ENCODE measurements around the gene ZFYVE1. TPM values are rescaled to one million over a fixed set of nuclear protein-coding genes. Genes with fewer than 3 reads are reported as not detected.
"Not testable (repeated sequence)": the region's sequence is repeated elsewhere in the genome, so short reads cannot be mapped to it uniquely, and the experiment has no call there.

ZFYVE1 gene
- total RNA-seq, 1 donor from 2014 or later, result 50.6 TPM

DNA sequence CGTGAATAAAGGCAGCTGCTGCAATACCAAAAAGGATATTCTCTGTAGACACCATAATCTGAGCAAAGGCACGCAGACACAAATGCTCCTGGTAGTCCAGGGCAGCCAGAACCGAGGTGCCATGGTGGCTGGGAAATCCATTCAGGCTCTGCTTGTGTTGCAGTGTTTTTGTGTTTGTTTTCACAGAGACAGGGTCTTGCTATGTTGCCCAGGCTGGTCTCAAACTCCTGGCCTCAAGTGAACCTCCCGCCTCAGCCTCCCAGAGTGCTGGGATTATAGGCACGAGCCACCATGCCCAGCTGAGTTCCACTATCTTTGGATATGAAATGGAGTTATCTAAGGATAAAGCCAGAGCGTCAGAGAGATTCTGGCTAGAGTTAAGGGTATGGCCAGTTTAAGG lies 60.9 kb downstream of the ZFYVE1 start:
- H3K36me3 Mint-ChIP-seq (ENCODE audit: low read depth, unreplicated experiment), result peaks cover 34% of the 10 kb centered on the region
- no peak overlapping the region for H3K4me3 Mint-ChIP-seq (ENCODE audit: unreplicated experiment)
- DNase-seq (ENCODE audit: low spot score), result no peak
- peaks cover 6% of the 10 kb centered on the region for H3K27me3 Mint-ChIP-seq (ENCODE audit: unreplicated experiment)
- no peaks in the 10 kb centered on the region for H3K4me1 Mint-ChIP-seq (ENCODE audit: unreplicated experiment)
- no peaks in the 10 kb centered on the region for H3K9me3 Mint-ChIP-seq (ENCODE audit: unreplicated experiment)
- TF ChIP-seq, protein P1, sequence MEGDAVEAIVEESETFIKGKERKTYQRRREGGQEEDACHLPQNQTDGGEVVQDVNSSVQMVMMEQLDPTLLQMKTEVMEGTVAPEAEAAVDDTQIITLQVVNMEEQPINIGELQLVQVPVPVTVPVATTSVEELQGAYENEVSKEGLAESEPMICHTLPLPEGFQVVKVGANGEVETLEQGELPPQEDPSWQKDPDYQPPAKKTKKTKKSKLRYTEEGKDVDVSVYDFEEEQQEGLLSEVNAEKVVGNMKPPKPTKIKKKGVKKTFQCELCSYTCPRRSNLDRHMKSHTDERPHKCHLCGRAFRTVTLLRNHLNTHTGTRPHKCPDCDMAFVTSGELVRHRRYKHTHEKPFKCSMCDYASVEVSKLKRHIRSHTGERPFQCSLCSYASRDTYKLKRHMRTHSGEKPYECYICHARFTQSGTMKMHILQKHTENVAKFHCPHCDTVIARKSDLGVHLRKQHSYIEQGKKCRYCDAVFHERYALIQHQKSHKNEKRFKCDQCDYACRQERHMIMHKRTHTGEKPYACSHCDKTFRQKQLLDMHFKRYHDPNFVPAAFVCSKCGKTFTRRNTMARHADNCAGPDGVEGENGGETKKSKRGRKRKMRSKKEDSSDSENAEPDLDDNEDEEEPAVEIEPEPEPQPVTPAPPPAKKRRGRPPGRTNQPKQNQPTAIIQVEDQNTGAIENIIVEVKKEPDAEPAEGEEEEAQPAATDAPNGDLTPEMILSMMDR (IDR thresholded peaks at IDR 0.05; ENCODE audit: unreplicated experiment), result no peak
- H3K27ac Mint-ChIP-seq (ENCODE audit: unreplicated experiment), result no peak overlapping the region

DNA sequence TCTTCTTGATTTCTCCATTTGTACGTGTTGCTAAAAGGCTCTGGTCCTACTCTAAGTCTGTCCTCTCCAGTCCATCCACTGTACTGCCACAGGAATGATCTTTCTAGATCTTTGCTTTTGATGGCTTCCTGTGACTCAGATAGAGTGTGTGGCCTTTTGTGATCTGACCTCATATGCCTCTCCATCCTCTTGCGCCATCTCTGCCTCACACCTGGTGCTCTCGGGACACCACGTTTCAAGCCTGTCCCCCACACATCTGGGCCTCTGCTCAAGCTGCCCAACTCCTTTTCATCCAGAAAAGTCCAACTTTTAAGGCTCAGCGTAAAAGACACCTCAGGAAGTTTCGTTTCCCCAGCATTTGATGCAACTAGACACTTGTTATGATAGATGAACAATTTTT lies 61.7 kb downstream of the ZFYVE1 start:
- Mint-ChIP-seq H3K27ac (ENCODE audit: unreplicated experiment) (no peak overlapping the region), H3K4me3 (ENCODE audit: unreplicated experiment) (no peak overlapping the region), H3K9me3 (ENCODE audit: unreplicated experiment) (no peaks in the 10 kb centered on the region), H3K27me3 (ENCODE audit: unreplicated experiment) (peaks cover 6% of the 10 kb centered on the region), H3K4me1 (ENCODE audit: unreplicated experiment) (no peaks in the 10 kb centered on the region), H3K36me3 (ENCODE audit: low read depth, unreplicated experiment) (peaks cover 28% of the 10 kb centered on the region)
- DNase-seq (ENCODE audit: low spot score), result no peak
- TF ChIP-seq, protein P1 (IDR thresholded peaks at IDR 0.05; ENCODE audit: unreplicated experiment), result no peak

DNA sequence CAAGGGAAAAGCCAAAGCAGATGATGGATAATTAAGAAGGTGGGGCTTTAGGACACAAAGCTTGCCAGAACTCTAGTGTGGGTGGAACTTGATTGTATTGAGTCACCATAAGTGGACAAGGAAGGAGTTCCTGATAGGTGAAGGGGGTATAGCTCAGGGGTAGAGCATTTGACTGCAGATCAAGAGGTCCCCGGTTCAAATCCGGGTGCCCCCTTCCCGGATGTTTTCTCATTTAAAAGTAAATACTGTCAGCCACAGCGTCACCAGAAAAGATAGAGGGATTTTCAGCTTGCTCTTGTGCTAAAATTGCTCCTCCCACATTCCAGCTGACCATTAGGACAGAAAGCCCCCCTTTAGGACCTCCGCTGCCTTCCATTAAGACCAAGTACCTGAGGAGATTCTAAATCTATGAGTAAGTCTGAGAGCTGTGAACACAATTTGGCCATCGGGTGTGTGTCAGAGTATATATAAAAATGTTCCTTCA lies 64.0 kb downstream of the ZFYVE1 start:
- Mint-ChIP-seq H3K36me3 (ENCODE audit: low read depth, unreplicated experiment) (peaks cover 18% of the 10 kb centered on the region), H3K27ac (ENCODE audit: unreplicated experiment) (no peak overlapping the region), H3K9me3 (ENCODE audit: unreplicated experiment) (no peaks in the 10 kb centered on the region), H3K4me1 (ENCODE audit: unreplicated experiment) (no peaks in the 10 kb centered on the region), H3K4me3 (ENCODE audit: unreplicated experiment) (no peak overlapping the region), H3K27me3 (ENCODE audit: unreplicated experiment) (peaks cover 2% of the 10 kb centered on the region)
- no peak for DNase-seq (ENCODE audit: low spot score)
- TF ChIP-seq, protein P1 (IDR thresholded peaks at IDR 0.05; ENCODE audit: unreplicated experiment), result no peak

DNA sequence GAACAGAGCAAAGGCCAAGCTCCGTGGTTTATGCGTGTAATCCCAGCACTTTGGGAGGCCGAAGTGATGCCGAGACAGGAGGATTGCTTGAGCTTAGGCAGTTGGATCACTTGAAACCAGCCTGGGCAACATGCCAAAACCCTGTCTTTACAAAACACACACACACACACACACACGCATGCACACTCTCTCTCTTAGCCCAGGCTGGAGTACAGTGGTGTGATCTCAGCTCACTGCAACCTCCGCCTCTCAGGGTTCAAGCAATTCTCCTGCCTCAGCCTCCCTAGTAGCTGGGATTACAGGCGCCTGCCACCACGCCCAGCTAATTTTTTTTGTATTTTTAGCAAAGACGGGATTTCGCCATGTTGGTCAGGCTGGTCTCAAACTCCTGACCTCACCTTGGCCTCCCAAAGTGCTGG lies 64.6 kb downstream of the ZFYVE1 start:
- not testable (repeated sequence) for H3K4me3 Mint-ChIP-seq (ENCODE audit: unreplicated experiment); H3K9me3 Mint-ChIP-seq (ENCODE audit: unreplicated experiment); H3K27me3 Mint-ChIP-seq (ENCODE audit: unreplicated experiment); DNase-seq (ENCODE audit: low spot score); H3K27ac Mint-ChIP-seq (ENCODE audit: unreplicated experiment); H3K4me1 Mint-ChIP-seq (ENCODE audit: unreplicated experiment)
- peaks cover 17% of the 10 kb centered on the region for H3K36me3 Mint-ChIP-seq (ENCODE audit: low read depth, unreplicated experiment)

DNA sequence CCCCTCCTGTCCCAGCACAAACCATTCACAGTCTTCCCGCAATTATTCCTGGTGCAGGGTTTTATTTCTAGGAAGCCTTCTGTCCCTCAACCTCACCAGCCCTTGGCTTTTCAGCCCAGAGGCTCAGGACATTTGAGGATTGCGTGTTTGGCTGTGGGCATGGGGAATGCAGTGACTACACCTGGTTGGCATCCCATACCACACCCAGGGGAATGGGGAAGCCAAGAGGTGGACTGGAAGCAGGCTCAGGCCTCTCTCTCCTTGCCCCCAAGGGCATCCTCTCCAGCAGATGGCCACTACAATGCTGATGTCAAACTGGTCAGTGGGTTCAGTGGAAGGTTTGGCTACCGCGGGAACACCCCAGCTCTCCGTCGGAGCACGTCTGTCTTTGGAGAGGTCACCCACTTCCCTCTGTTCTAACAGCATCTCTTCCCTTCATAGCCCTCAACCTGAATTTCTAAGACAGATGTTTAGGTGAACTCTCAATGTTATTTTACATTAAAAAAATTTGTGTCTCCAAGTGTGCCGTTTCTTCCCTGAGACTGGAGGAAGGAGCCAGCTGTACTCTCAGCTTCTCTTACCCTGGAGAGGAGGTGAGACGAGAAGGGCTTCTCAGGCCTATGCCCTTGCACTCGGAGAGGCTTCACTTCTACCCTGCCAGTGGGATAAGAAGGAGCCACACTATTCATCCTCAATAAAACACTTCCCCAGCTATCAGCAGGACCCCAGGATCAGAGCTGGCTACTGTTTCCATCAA lies 65.1 kb downstream of the ZFYVE1 start:
- Mint-ChIP-seq H3K4me3 (ENCODE audit: unreplicated experiment) (no peak overlapping the region), H3K4me1 (ENCODE audit: unreplicated experiment) (no peaks in the 10 kb centered on the region), H3K27ac (ENCODE audit: unreplicated experiment) (no peak overlapping the region), H3K27me3 (ENCODE audit: unreplicated experiment) (peaks cover 2% of the 10 kb centered on the region), H3K9me3 (ENCODE audit: unreplicated experiment) (no peaks in the 10 kb centered on the region), H3K36me3 (ENCODE audit: low read depth, unreplicated experiment) (peaks cover 14% of the 10 kb centered on the region)
- no peak for DNase-seq (ENCODE audit: low spot score)
- TF ChIP-seq, protein P1 (IDR thresholded peaks at IDR 0.05; ENCODE audit: unreplicated experiment), result no peak

DNA sequence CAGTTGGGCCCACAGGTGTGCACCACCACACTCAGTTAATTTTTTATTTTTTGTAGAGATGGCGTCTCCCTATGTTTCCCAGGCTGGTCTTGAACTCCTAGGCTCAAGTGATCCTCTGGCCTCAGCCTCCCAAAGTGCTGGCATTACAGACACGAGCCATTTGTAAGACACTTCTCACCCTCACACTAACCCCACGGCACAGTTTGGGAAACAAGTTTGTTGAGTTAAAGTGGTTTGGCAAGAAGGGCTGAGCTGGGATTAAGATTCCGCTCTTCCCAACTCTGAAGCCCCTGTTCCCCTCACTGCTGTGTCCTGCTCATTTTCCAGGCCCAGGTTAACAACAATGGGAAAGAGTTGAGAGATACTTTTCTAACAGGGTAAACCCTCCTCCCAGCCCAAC lies 65.9 kb downstream of the ZFYVE1 start:
- not testable (repeated sequence) for H3K4me3 Mint-ChIP-seq (ENCODE audit: unreplicated experiment); H3K4me1 Mint-ChIP-seq (ENCODE audit: unreplicated experiment); H3K27ac Mint-ChIP-seq (ENCODE audit: unreplicated experiment); H3K9me3 Mint-ChIP-seq (ENCODE audit: unreplicated experiment); DNase-seq (ENCODE audit: low spot score); H3K27me3 Mint-ChIP-seq (ENCODE audit: unreplicated experiment)
- H3K36me3 Mint-ChIP-seq (ENCODE audit: low read depth, unreplicated experiment), result peaks cover 14% of the 10 kb centered on the region

All from endothelial cell (in vitro differentiated cells).